Endothelial cell of umbilical vein (primary cell): ENCODE measurements around the gene PLEKHF1. TPM values are rescaled to one million over a fixed set of nuclear protein-coding genes. Genes with fewer than 3 reads are reported as not detected.

Experiments
- BruUV-seq: library from RNA; stranded (reverse); fragments of 400-500 nt; replicated peaks from 2 replicates; lab custom pipeline; 2021; lab: Mats Ljungman, UMichigan
- CTCF ChIA-PET: fragments of 300-600, 350-600 bp; sonication (Branson Sonifier 250); formaldehyde crosslinking; loops from one replicate; lab custom pipeline; 2021; ENCODE audit warnings: antibody characterized with exemption, inconsistent platforms; lab: Charles Lee
- POLR2A ChIA-PET: fragments of 300-600, 350-600 bp; sonication (Branson Sonifier 250); formaldehyde crosslinking; loops from one replicate; lab custom pipeline; 2021; ENCODE audit warnings: antibody characterized with exemption, inconsistent platforms; lab: Charles Lee
- DNase-seq: peaks from one replicate; pipeline ENCODE4 v3.0.0-alpha.2; 2011; ENCODE audit warnings: low read depth, low spot score
- FAIRE-seq: peaks from 2 replicates; lab custom pipeline; 2011; peaks lifted over from hg19 to GRCh38; lab: Jason Lieb, UNC
- H2AFZ ChIP-seq: 2 replicates; pipeline ENCODE4 v1.6.0; 2012; ENCODE audit warnings: low read depth, low read length, control low read depth, inconsistent platforms
- H3K27ac ChIP-seq: 2 replicates; pipeline ENCODE4 v1.5.1; 2011; ENCODE audit warnings: low read depth, mild to moderate bottlenecking, control low read depth, low read length, moderate library complexity; ENCODE audit not compliant: insufficient read depth
- H3K27me3 ChIP-seq, 2 experiments: 2 replicates each; pipeline versions ENCODE4 v1.6.0 to v1.6.1; 2011; ENCODE audit warnings: low read length in 2 of 2, mixed read lengths in 1 of 2; ENCODE audit not compliant: control insufficient read depth in 2 of 2, insufficient read depth in 2 of 2
- H3K36me3 ChIP-seq, 2 experiments: 2 replicates in 1 of 2; 3 replicates in 1 of 2; pipeline ENCODE4 v1.5.1; 2011; ENCODE audit warnings: low read length in 2 of 2, mild to moderate bottlenecking in 1 of 2, moderate library complexity in 1 of 2; ENCODE audit not compliant: control insufficient read depth in 2 of 2, insufficient read depth in 2 of 2; ENCODE audit errors: extremely low read depth in 1 of 2
- H3K4me1 ChIP-seq: 3 replicates; pipeline ENCODE4 v1.5.1; 2011; ENCODE audit warnings: mild to moderate bottlenecking, low read length; ENCODE audit not compliant: control insufficient read depth, insufficient read depth; ENCODE audit errors: extremely low read depth
- H3K4me2 ChIP-seq: 2 replicates; pipeline ENCODE4 v1.6.1; 2011; ENCODE audit warnings: low read length, control low read depth, mixed read lengths; ENCODE audit not compliant: insufficient read depth
- H3K4me3 ChIP-seq, 3 experiments: fragments of 200-600 bp in 1 of 3; sonication (generic), shearing (Covaris generic) in 1 of 3; replicated peaks in 1 of 3; 2 replicates each; pipeline ENCODE4 v1.5.1; 2011 to 2016; ENCODE audit warnings: control low read depth in 3 of 3, low read length in 3 of 3, mild to moderate bottlenecking in 2 of 3, inconsistent platforms in 1 of 3, low read depth in 1 of 3, moderate library complexity in 1 of 3; ENCODE audit not compliant: insufficient read depth in 1 of 3
- H3K79me2 ChIP-seq: 2 replicates; pipeline ENCODE4 v1.6.0; 2012; ENCODE audit warnings: low read length, inconsistent platforms; ENCODE audit not compliant: control insufficient read depth, insufficient read depth
- H3K9ac ChIP-seq: replicated peaks from 2 replicates; pipeline ENCODE3; 2011; ENCODE audit warnings: low read length, control low read depth; ENCODE audit not compliant: insufficient read depth; ENCODE audit errors: extremely low read depth
- H3K9me1 ChIP-seq: replicated peaks from 3 replicates; pipeline ENCODE4 v1.6.0; 2011; ENCODE audit warnings: mild to moderate bottlenecking, low read length; ENCODE audit not compliant: control insufficient read depth, insufficient read depth; ENCODE audit errors: extremely low read depth
- H3K9me3 ChIP-seq: replicated peaks from 2 replicates; pipeline ENCODE4 v1.5.1; 2012; ENCODE audit warnings: low read length, inconsistent platforms; ENCODE audit not compliant: control insufficient read depth, insufficient read depth
- H4K20me1 ChIP-seq: replicated peaks from 2 replicates; pipeline ENCODE3; 2011; ENCODE audit warnings: mild to moderate bottlenecking, low read length; ENCODE audit not compliant: control insufficient read depth, insufficient read depth; ENCODE audit errors: extremely low read depth
- EZH2 ChIP-seq: IDR thresholded peaks from 2 replicates; pipeline ENCODE4 v1.6.1; 2012; ENCODE audit warnings: borderline replicate concordance, low read depth, mild to moderate bottlenecking, moderate library complexity, low read length, inconsistent platforms; ENCODE audit not compliant: severe bottlenecking
- FOS ChIP-seq: IDR thresholded peaks from 2 replicates; pipeline ENCODE4 v1.6.1; 2011; ENCODE audit warnings: mild to moderate bottlenecking, low read length, moderate library complexity, borderline replicate concordance; ENCODE audit not compliant: insufficient read depth
- GATA2 ChIP-seq: IDR thresholded peaks from 2 replicates; pipeline ENCODE4 v1.7.0; 2011; ENCODE audit warnings: low read depth, mild to moderate bottlenecking, moderate library complexity, mixed read lengths, low read length; ENCODE audit not compliant: insufficient read length, insufficient read depth
- JUN ChIP-seq: IDR thresholded peaks from 2 replicates; pipeline ENCODE4 v1.6.1; 2011; ENCODE audit warnings: borderline replicate concordance, low read depth; ENCODE audit not compliant: insufficient read length, insufficient read depth
- MAX ChIP-seq: IDR thresholded peaks from 2 replicates; pipeline ENCODE4 v1.6.1; 2011; ENCODE audit not compliant: insufficient read depth, insufficient read length
- MYC ChIP-seq: IDR thresholded peaks from one replicate; pipeline ENCODE4 v1.6.1; 2011; ENCODE audit warnings: mild to moderate bottlenecking, low read depth, low read length
- POLR2A ChIP-seq: IDR thresholded peaks from 2 replicates; pipeline ENCODE4 v1.6.1; 2012; ENCODE audit warnings: low read depth, mild to moderate bottlenecking, control low read depth, low read length
- POLR2AphosphoS5 ChIP-seq: IDR thresholded peaks from 2 replicates; pipeline ENCODE4 v1.6.1; 2012; ENCODE audit warnings: low read depth, mild to moderate bottlenecking, control low read depth, low read length, moderate library complexity; ENCODE audit not compliant: insufficient read depth
- dilution Hi-C: fragments of 300-500 bp; cut with MboI; formaldehyde crosslinking; loops from one replicate; pipeline ENCODE4 v1.15.0; 2019; ENCODE audit warnings: low sequenced_read_pairs; ENCODE audit not compliant: extremely low pct_ligation_motif_present
- intact Hi-C: fragments of 100-400 bp; cut with micrococcal nuclease; formaldehyde crosslinking; loops from one replicate; pipeline ENCODE4 v1.10.0; 2022
- polyA plus RNA-seq, 4 experiments: library from polyadenylated mRNA; depleted of rRNA in 3 of 4; stranded (reverse) in 3 of 4; unstranded in 1 of 4; fragments of >200 nt; gene quantifications; 2 replicates each; pipeline versions ENCODE4 v1.2.1 to v1.2.3, GENCODE V29; 2011 to 2012; ENCODE audit warnings: missing spikeins in 1 of 4
- total RNA-seq: library from RNA; stranded (reverse); gene quantifications from 2 replicates; pipeline ENCODE4 v1.2.3, GENCODE V29; 2021
- TF ChIP-seq, protein P1 (sequence below), 2 donors: IDR thresholded peaks; 1 replicate in 1 of 2; 2 replicates in 1 of 2; pipeline ENCODE4 v1.5.1; 2011; ENCODE audit warnings: low read length in 2 of 2, mild to moderate bottlenecking in 2 of 2, moderate library complexity in 2 of 2, control low read depth in 1 of 2, inconsistent platforms in 1 of 2, low read depth in 1 of 2; ENCODE audit not compliant: insufficient read depth in 1 of 2; ENCODE audit errors: extremely low read depth in 1 of 2

The PLEKHF1 gene
- total and polyA plus RNA-seq, 2 donors (not counting 3 experiments of a cell fraction or from before 2014, with no cell fraction given), result 5.5 TPM

DNA sequence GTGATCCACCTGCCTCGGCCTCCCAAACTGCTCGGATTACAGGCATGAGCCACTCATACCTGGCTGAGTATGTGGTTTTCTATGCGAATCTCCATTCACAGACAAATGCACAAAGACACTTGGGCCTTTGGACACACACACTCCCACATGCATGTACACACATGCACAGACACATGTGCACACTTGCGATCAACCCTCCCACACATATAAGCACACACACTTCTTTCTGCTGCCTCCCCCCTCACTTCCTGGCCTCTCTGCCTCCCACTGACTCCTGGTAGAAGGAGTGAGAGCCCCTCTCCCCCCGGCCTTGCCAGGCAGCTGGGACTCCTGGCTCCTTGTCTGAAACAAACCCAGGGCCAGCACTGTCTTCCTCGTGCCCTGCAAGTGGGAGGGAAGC is 29.3 kb upstream of the PLEKHF1 start:
- Histone ChIP-seq H3K27ac (no peak overlapping the region), H3K36me3 (no peaks in the 10 kb centered on the region), H3K79me2 (no peaks in the 10 kb centered on the region), H3K9me1 (no peaks in the 10 kb centered on the region), H3K9ac (no peak overlapping the region), H2AFZ (no peak overlapping the region), H4K20me1 (no peaks in the 10 kb centered on the region), H3K27me3 (no peaks in the 10 kb centered on the region), H3K4me1 (no peaks in the 10 kb centered on the region), H3K4me2 (no peak overlapping the region), H3K4me3 (no peak overlapping the region), H3K9me3 (no peaks in the 10 kb centered on the region)
- no peak for TF ChIP-seq GATA2
- no peak for TF ChIP-seq POLR2A
- TF ChIP-seq, protein P1, sequence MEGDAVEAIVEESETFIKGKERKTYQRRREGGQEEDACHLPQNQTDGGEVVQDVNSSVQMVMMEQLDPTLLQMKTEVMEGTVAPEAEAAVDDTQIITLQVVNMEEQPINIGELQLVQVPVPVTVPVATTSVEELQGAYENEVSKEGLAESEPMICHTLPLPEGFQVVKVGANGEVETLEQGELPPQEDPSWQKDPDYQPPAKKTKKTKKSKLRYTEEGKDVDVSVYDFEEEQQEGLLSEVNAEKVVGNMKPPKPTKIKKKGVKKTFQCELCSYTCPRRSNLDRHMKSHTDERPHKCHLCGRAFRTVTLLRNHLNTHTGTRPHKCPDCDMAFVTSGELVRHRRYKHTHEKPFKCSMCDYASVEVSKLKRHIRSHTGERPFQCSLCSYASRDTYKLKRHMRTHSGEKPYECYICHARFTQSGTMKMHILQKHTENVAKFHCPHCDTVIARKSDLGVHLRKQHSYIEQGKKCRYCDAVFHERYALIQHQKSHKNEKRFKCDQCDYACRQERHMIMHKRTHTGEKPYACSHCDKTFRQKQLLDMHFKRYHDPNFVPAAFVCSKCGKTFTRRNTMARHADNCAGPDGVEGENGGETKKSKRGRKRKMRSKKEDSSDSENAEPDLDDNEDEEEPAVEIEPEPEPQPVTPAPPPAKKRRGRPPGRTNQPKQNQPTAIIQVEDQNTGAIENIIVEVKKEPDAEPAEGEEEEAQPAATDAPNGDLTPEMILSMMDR (IDR thresholded peaks at IDR 0.05; ENCODE audit: extremely low read depth in 1 of 2, insufficient read depth in 1 of 2, low read depth in 1 of 2, low read length in 2 of 2), result no peak
- TF ChIP-seq MAX, result no peak
- TF ChIP-seq EZH2, result no peak
- TF ChIP-seq FOS, result no peak
- no peak for TF ChIP-seq POLR2AphosphoS5
- TF ChIP-seq JUN, result no peak
- TF ChIP-seq MYC, result no peak
- intact Hi-C loops, result no loop called here
- dilution Hi-C loops, result no loop called here
- POLR2A ChIA-PET, result no interaction called here
- FAIRE-seq (no peak), DNase-seq (no peak)
- CTCF ChIA-PET, result no interaction called here
- no TSS peak for BruUV-seq
